Superior temporal gyrus (tissue), 1 donor: ENCODE results near the gene NAT8L.
A peak's percentile ranks its signal among the peaks of the same experiment; 100 is the strongest.

Source experiments
- DNase-seq: peaks from one replicate; pipeline ENCODE4 v3.0.0-alpha.2; 2016; ENCODE audit errors: extremely low spot score

NAT8L gene

DNA sequence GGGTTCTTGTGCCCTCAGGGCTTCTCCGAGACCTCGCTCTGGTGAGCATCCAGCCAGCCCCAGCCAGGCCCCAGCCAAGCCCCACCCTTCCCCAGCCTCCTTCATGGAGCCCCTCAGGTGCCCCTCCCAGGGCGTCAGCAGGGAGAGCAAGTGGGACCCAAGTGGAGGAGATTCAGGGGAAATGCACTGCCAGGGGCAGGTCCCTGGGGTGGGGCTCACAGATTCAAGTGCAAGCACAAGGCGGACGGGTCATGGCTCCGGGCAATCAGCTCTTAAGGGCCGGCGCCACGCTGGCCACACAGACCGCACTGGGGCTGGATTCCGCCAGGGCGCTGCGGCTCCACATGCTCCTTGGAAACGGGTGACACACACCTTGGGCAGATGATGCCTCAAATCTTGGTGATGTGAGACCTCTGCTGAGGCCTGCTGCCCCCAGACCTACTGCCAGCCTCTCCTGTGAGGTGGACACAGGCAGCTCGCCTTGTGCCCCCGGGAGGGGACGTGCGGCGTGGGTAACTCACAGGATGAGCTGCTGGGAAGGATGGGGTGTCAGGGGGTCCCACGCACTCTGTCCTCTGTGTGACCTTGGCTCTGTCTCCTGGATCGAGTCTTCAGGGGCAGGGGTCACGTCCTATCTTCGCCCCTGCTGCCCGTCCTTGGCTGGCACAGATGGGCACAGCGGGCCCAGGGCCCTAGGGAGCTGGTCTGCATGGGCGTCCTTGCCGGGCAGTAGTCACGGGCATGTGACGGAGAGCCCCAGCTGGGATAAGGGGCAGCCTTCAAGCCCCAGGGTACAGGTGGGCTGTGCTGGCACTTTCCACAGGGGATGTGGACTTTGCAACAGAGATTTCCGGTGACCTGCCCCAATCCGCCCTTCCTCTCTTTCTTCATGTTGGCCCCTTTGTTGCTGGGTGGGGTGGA lies 17.1 kb downstream of the NAT8L start:
- no peak for DNase-seq

DNA sequence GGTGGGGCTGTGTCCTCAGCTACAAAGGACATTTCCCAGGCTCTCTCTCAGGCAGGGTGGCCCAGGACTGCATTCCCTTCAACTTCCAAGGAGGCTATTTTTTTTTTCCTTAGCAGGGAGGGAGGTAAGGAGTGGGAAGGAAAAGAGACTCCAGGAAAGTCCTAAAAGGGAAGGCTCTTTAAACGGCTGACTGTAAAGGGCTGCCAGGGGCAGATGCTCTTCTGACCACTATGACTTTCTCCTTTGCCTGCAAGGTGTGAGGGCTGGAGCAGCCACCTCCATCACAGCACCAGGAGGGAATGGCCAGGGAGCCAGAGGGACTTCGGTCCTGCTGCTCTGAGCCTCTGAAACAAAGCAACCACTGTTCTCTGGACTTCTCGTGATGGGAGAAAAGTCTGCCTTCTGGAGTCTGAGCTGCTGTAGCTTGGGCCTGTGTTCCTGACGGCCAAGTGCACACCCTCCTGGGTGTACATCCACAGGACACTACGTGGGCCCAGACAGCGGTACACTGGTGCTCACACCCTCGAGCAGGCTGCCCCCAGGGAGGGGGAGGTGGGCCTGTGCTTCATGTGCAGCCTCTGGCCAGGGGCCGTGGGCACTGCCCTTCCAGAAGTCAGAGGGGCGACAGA lies 17.9 kb downstream of the NAT8L start:
- DNase-seq, result no peak

DNA sequence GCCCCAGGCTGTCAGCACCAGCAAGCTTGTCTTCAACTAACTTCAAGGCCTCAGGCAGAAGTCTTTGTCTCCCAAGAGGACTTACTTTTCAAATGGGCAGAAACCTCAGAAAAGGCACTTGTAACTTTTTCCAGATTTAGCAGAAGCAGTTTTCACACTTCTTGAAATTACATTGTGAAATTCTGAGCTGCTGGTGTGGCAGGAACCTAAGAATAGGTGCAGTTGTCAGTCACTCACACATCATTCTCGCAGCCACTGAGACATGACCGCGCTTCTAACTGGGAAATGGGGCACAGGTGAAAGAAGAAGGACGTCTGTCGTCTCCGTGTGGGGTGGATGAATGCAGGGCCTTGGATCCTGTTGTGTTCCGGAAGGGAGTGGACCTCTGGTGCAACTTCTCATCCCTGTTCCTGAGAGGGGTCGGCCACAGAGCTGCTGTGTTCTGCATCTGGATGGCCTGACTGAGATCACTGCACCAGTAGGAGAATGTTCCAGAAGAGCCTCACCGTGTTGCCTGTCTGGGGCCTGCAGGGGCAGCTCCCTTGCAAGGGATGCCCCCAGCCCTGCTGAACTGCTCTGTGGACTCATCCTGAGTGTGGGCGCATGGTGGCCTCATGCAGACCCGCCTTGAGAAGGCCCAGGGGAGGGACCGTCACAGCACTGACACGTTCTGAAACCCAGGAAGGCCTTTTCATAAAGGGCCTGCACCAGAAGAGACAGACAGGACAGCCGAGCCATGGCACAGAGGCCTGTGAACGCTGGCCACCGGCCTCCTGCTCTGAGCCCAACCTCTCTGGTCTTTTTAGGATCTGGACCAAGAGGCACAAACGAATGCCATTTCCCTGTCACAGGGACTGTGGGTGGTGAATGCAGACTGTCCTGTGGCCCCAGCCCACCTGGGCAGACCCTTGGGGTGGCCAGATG lies 18.7 kb downstream of the NAT8L start:
- peak; percentile 50 for DNase-seq

DNA sequence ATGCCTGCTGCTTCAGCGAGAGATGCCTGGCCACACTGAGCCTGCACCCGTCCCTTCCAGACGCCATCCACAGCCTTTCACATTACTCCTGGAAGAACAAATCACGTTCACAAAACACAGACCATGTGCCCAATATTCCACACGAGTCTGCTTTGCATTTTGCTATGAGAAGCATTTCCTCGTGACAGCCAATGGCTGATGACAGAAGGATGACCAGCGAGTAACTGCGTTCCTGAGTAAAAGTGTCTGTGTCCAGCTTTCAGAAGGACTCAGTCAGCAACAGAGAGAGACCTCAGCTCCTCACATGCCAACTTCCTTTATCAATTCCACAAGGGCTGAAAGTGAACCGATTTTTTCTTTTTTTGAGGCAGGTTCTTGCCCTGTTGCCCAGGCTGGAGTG lies 19.5 kb downstream of the NAT8L start:
- DNase-seq, result no peak

DNA sequence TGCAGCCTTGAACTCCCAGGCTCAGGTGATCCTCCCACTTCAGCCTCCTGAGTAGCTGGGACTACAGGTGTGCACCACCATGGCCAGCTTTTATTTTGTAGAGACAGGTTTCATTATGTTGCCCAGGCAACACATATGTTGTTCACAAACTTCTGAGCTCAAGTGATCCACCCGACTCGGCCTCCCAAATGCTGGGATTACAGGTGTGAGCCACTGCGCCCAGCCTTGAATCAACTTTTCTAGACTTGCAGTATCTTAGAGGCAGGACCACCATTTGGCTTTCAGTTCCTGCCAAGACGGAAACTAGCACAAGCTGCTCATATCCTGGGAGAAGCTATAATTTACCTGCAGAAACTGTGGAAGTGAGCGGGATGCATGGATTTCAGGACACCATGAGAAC lies 19.9 kb downstream of the NAT8L start:
- DNase-seq, result no peak

DNA sequence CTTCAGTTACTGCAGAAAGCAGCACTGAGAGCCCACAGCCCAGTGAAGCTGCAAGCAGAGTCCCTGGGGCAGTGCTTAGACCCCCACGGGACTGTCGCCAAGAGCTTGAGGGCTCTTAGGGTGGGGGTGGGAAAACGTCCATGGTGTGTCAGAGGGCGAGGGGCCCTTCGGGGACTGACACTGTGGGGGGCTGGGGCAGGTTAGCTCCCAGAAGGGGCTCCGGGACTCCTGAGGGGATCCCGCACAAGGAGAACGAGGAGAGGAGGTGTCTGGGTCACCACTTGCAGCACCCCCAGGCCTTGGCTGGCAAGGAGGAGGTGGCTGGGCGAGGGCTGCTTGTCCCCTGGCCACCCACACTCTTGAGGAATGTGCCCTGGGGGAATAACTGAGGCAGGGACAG lies 20.8 kb downstream of the NAT8L start:
- no peak for DNase-seq

DNA sequence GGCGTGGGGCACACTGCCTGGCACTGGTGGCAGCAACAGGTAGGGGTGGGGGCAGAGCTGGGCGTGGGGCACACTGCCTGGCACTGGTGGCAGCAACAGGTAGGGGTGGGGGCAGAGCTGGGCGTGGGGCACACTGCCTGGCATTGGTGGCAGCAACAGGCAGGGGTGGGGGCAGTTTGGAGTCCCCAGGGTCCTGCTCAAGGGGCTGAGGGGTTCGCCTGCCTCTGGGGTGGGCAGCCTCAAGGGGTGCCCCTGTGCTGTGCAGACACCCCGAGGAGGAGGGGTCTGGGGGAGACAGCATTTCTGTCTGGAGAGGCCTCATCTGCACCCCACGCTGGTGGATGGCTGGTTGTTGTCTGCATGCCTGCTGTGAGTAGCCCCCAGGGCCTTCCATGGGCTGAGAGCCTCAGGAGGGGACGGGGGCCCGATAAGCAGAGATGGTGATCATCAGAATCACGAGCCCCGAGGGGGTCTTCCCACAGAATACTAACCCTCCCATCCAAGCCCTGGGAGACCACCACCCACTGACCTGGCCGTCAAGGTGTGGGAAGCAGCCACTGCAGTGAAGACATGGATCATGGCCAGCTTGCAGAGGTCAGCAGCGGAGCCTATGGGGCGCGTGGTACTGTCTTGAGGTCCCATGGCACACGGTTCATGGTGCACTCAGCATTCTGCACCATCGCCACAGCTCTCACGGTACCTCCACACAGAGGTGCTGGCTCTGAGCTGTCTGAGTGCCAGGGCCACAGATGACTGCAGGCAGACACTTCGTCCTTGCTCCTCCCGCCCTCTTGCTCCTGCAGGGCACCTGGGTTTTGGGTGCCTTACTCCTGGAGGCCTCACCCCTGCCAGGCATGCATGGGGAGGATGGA lies 21.5 kb downstream of the NAT8L start:
- DNase-seq, result no peak

DNA sequence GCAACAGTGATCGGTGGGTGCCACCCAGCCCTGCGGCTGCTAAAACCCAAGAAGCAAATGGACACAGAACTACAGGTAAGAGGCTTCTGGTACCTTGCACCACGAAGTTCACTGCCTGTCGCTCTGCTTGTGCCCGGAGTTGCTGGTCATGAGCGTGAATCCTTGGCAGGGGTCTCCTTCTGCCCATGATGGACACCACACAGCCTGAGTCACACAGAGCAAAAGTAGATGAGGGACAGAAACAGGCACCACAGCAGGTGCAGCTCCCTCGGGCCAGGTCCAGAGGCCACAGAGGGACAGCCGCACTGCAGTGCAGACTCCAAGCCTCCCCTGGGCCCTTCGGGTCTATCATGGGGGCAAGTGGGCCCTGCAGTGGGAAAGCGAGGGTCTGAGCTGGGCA lies 22.4 kb downstream of the NAT8L start:
- no peak for DNase-seq

DNA sequence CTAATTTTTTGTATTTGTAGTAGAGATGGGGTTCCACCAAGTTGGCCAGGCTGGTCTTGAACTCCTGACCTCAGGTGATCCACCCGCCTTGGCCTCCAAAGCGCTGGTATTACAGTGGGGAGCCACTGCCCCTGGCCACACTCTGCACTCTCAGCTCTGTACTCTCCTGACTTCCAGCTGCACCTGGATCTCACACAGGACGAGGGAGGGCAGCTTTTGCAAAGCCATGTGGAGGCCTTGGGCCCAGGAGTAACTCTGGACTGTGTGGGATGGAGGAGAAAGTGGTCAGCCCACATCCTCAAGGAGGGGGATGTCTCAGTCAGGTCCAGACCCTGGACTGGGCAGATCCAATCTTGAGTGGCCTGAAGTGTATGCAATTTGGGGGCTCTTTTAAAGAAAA lies 23.0 kb downstream of the NAT8L start:
- no peak for DNase-seq

DNA sequence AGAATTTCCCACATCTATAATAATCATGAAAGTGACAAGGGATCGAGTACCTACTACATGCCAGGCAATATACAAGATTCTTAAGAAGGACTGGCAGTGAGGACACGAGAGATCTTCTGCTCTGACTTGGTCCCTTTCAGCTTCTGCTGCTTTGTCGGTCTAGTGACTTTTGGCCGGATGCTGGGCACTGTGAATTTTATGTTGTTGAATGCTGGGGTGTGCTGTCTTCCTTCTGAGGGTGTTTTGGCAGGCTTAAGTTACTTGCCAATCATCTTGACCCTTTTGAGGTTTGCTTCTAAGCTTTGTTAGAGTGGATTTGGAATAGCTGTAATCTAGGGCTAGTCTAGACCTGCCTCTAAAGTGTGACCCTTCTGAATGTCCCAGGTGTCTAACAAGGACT lies 23.5 kb downstream of the NAT8L start:
- no peak for DNase-seq

DNA sequence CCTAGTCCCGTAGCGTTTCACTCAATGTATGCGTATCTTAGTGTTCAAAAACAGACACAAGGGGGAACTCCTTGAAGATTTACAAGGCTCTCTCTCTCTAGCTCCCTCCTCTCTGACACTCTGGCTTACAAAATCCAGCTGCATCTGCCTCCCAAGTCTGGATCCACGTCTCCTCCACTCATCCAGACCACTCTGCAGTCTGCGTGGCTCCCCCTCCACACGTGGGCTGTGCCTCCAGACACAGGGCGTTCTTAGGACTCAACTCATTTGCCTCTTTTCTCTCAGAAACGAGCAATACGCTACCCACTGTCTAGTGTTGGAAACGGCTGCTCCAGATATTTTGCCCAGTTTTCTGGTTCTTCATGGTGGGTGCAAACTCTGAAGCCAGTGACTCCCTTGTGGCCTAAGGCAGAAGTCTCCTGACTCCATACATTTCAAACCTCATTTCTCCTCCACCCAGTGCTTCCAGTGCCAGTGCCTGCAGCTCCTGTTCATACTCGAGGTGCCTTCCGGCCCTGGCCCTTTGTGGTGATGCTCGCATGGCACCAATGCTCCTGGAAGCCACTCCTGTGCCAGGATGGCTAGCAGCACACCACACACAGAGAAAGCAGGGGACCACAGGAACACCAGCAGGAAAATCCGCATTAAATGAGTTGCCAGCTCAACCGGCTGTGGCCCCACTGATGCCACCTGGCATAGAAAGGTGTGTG lies 24.1 kb downstream of the NAT8L start:
- no peak for DNase-seq

DNA sequence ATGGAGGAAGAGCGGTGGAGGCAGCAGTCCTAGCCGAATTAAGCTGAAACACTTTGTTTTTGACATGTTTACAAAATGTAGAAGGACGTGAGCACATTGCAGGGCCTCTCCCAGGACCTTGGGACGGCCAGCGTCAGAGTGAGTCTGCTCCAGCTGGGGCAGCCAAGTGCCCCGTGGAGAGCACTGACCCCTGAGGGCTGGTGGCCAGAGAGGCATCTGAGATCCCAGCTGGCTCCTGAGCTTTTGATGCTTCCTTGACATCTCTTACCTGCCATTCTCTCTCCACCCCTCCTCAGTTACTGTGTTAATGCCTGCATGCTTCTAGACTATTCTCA lies 24.7 kb downstream of the NAT8L start:
- no peak for DNase-seq

DNA sequence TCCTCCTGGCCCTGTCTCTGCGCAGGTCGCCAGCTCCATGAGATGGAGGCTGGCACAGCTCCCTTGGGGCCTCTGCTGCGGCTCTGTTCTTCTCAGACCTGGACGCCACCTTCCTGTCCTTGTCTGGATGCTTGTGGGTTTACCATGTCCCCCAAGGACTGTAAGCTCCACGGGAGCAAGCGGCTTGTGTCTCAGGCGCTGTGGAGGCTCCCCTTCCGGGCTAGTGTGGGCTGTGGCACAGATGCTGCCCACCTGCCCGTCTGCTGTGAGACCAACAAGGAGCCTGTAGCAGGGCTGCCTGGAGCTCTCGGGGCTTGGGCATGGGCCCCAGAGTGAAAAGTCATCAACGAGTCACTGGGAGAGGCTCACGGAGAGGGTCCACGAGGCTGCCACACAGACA lies 25.2 kb downstream of the NAT8L start:
- DNase-seq, result no peak

DNA sequence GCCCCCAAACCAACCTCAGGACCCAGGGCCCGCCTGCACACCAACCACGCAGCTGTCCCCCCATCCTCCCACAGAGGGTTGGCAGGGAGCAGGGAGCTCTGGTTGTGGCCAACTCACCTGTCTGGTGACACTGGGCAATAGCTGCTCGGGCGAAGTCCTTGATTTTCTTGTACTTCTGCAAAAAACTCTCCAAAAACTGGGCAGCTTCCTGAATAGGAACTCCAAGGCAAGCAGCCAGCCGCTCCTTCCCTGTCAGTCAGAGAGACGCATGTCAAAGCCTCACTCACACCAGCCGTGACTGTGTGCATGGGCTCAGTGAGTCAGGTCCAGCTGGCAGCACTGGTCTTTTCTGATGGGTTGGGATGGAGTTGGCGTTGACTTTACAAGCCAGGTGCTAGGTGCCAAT lies 26.4 kb downstream of the NAT8L start:
- DNase-seq, result no peak

DNA sequence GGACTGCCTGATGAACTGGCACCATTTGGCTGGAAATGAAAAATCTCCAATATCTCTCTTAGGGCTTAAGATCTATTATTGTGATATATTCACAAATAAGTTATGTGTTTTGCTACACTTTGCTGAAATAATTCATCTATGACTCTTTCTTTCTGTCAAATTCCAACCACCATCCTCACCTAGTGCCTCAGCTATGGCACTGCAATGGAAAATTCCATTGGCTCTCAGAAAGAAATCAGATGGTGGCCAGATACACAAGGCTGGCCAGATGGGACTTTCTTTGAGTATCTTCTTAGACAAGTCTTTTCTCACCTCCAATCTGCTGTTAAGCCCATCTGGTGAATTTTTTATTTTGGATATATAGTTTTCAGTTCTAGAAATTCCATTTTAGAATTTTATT lies 28.0 kb downstream of the NAT8L start:
- DNase-seq, result no peak

DNA sequence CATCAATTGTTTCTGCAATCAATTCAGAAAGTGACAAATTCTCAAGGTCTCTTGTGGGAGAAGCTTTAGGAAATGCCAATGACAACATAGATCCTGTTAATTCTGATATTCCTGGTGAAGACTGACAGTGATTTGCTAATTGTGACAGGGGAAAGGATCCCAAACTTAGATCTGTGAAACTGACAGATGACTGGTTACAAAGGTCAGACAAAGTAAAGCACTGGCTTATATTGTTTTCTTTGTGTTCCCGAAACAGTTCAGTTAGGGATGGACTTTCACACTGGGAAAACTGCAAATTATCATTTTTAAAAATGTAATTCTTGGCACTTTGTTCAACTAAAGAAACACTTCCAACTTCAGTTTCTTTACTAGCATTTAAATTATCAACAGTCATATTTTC lies 30.1 kb downstream of the NAT8L start:
- no peak for DNase-seq

DNA sequence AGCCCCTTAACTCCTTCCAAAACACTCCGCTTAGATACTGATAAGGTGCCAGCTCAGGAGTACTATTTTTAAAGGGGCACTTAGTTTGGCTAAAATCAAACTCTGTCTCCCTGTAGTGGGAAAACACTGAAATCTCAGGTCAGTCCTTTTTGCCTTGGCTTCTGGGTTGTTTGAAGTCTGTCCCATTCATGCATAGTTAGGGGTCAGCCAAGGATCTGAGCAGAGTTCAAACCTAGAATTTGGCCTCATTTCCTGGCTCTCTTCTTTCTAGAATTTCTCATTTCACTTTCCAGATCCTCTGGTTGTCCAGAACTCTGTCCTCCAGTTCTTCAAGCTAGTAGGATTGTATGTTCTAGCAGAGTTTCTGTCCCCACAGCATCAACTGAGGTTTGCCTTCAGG lies 31.5 kb downstream of the NAT8L start:
- DNase-seq, result no peak

DNA sequence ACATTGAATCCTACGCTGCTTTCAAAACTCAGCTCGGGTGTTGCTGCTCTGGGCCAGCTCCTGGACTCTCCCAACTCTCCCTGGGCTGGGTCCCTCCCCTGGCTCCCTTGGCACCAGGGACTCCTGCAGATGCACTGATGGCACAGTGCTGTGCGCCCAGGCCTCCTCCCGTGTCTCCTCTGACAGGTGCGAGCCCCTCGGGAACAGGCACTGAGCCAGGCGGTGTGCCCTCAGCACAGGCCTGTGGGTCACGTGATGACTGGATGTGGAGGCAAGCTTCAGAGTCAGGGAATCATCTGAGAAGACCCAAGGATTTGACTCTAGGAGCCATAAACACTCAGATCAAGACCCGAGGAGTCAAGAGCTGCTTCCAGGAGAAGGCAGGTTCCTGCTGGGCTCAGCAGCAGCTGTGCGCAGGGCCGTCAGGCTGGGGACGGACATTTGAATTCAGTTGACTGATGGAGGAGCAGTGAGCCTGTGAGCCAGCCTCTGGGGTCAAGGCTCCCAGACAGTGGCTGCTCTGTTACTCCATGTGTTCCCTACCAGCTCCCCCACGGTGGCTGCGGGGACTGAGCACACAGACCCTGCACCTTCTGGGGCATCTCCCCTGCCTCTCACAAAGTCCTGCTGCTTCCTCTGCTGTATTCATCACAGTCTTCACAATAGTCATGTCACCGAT lies 33.0 kb downstream of the NAT8L start:
- DNase-seq, result no peak

DNA sequence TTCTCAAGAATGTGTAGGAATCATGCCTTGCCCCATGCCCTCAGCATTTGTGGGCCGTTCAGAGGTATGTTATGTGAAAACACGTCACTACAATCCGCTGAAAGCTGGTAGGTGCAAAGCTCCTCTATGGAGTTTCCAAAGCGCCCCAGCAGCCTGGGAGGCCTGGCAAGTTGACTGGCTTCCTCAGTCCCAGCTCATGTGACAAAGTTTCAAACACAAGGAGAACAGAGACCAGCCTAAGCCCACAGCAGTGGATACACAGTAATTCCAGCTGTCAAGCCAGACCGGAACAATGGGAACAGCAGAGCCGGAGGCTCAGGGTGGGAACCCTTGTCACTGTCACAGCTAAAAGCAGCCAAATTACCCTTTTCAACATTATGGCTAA lies 33.5 kb downstream of the NAT8L start:
- DNase-seq, result no peak

DNA sequence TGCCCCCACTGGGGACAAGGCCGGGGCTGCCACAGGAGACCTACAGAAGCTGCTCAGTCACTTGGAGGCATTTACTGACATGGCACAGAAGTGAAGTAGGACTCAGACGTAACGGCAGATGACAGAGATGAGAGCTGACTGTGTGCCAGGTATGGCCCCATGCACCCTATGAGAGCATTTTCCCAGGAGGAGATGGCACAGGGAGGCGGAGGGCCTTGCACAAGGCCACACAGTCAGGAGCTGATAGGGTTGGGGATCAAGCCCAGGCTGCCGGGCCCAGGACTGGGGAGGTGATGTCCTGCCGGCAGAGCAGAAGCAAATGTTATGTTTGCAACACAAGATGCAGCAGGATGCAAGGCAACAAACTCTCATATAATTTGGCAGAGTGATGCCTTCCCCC lies 34.1 kb downstream of the NAT8L start:
- no peak for DNase-seq
